ENCODE results near the gene HYDIN.

Gene HYDIN

GRCh38 chr16:71263582-71263981 lies 33.1 kb upstream of the HYDIN start:
- Histone ChIP-seq H3K27me3 (ENCODE audit: control insufficient read depth in 3 of 3, insufficient read depth in 3 of 3, low read depth in 1 of 3, low read length in 3 of 3) (no peaks in the 10 kb centered on the region), H2AFZ (ENCODE audit: low read length) (no peak overlapping the region), H4K8ac (ENCODE audit: low read depth, low read length) (no peak overlapping the region), H3K4ac (ENCODE audit: low read length) (no peak overlapping the region), H4K91ac (ENCODE audit: low read depth, low read length, poor library complexity) (no peak overlapping the region), H3K4me1 (ENCODE audit: control insufficient read depth in 2 of 2, insufficient read depth in 1 of 2, low read depth in 1 of 2, low read length in 2 of 2) (no peaks in the 10 kb centered on the region), H3K18ac (ENCODE audit: low read length) (no peak overlapping the region), H2BK12ac (ENCODE audit: low read length) (no peak overlapping the region), H3K36me3 (replicated peaks in 1 of 2; ENCODE audit: control insufficient read depth in 2 of 2, insufficient read depth in 2 of 2, low read length in 2 of 2) (no peaks in the 10 kb centered on the region), H2BK120ac (ENCODE audit: low read depth, low read length) (no peak overlapping the region), H3K9me3 (replicated peaks in 1 of 2; ENCODE audit: control insufficient read depth in 2 of 2, insufficient read depth in 1 of 2, low read depth in 1 of 2, low read length in 2 of 2) (no peaks in the 10 kb centered on the region), H3K4me3 (ENCODE audit: low read length in 2 of 2) (no peak overlapping the region), H3K14ac (ENCODE audit: low read length) (no peak overlapping the region), H2BK5ac (ENCODE audit: low read length) (no peak overlapping the region), H2AK5ac (ENCODE audit: low read depth, low read length) (no peak overlapping the region), H3K4me2 (ENCODE audit: insufficient read depth, low read length, poor library complexity, severe bottlenecking) (no peak overlapping the region), H3K79me1 (ENCODE audit: low read depth, low read length) (no peaks in the 10 kb centered on the region), H3K23ac (ENCODE audit: low read depth, low read length, poor library complexity) (no peak overlapping the region), H3K9ac (ENCODE audit: low read depth, low read length, poor library complexity) (no peak overlapping the region), H3K27ac (replicated peaks; ENCODE audit: low read length) (no peak overlapping the region), H2BK15ac (ENCODE audit: low read length) (no peak overlapping the region)
- no peak for DNase-seq (ENCODE audit: low spot score)
- WGBS, 2 donors (ENCODE audit: extremely low coverage in 2 of 2, insufficient read length in 2 of 2, insufficient replicate concordance in 1 of 2): no CpG with 5 or more reads among the region's 3 CpGs

GRCh38 chr16:71262391-71262790 lies 31.9 kb upstream of the HYDIN start:
- H3K9me3 ChIP-seq (replicated peaks in 1 of 2; ENCODE audit: control insufficient read depth in 2 of 2, insufficient read depth in 1 of 2, low read depth in 1 of 2, low read length in 2 of 2): no peaks in the 10 kb centered on the region
- H3K36me3 ChIP-seq (replicated peaks in 1 of 2; ENCODE audit: control insufficient read depth in 2 of 2, insufficient read depth in 2 of 2, low read length in 2 of 2): no peaks in the 10 kb centered on the region
- H3K23ac ChIP-seq (ENCODE audit: low read depth, low read length, poor library complexity): no peak overlapping the region
- H3K4ac ChIP-seq (ENCODE audit: low read length): no peak overlapping the region
- no peak overlapping the region for H3K4me2 ChIP-seq (ENCODE audit: insufficient read depth, low read length, poor library complexity, severe bottlenecking)
- no peak overlapping the region for H3K27ac ChIP-seq (replicated peaks; ENCODE audit: low read length)
- H2BK5ac ChIP-seq (ENCODE audit: low read length): no peak overlapping the region
- no peak overlapping the region for H3K14ac ChIP-seq (ENCODE audit: low read length)
- H2AFZ ChIP-seq (ENCODE audit: low read length): no peak overlapping the region
- H2BK15ac ChIP-seq (ENCODE audit: low read length): no peak overlapping the region
- peaks cover 0 to 3% (median 0%) of the 10 kb centered on the region in 3 experiments for H3K27me3 ChIP-seq (ENCODE audit: control insufficient read depth in 3 of 3, insufficient read depth in 3 of 3, low read depth in 1 of 3, low read length in 3 of 3)
- no peak overlapping the region for H3K18ac ChIP-seq (ENCODE audit: low read length)
- DNase-seq (ENCODE audit: low spot score): no peak
- no peak overlapping the region for H4K8ac ChIP-seq (ENCODE audit: low read depth, low read length)
- no peak overlapping the region for H2BK12ac ChIP-seq (ENCODE audit: low read length)
- no peak overlapping the region for H2AK5ac ChIP-seq (ENCODE audit: low read depth, low read length)
- H3K9ac ChIP-seq (ENCODE audit: low read depth, low read length, poor library complexity): no peak overlapping the region
- H3K4me3 ChIP-seq (ENCODE audit: low read length in 2 of 2): no peak overlapping the region
- no CpG with 5 or more reads among the region's 5 CpGs for WGBS, 2 donors (ENCODE audit: extremely low coverage in 2 of 2, insufficient read length in 2 of 2, insufficient replicate concordance in 1 of 2)
- H4K91ac ChIP-seq (ENCODE audit: low read depth, low read length, poor library complexity): no peak overlapping the region
- no peaks in the 10 kb centered on the region for H3K4me1 ChIP-seq (ENCODE audit: control insufficient read depth in 2 of 2, insufficient read depth in 1 of 2, low read depth in 1 of 2, low read length in 2 of 2)
- H2BK120ac ChIP-seq (ENCODE audit: low read depth, low read length): no peak overlapping the region
- no peaks in the 10 kb centered on the region for H3K79me1 ChIP-seq (ENCODE audit: low read depth, low read length)

GRCh38 chr16:71260995-71261394 lies 30.5 kb upstream of the HYDIN start:
- Histone ChIP-seq H3K4me3 (ENCODE audit: low read length in 2 of 2) (no peak overlapping the region), H3K27me3 (ENCODE audit: control insufficient read depth in 3 of 3, insufficient read depth in 3 of 3, low read depth in 1 of 3, low read length in 3 of 3) (peaks cover 0 to 8% (median 0%) of the 10 kb centered on the region in 3 experiments), H3K23ac (ENCODE audit: low read depth, low read length, poor library complexity) (no peak overlapping the region), H2BK5ac (ENCODE audit: low read length) (no peak overlapping the region), H3K9ac (ENCODE audit: low read depth, low read length, poor library complexity) (no peak overlapping the region), H3K4me1 (ENCODE audit: control insufficient read depth in 2 of 2, insufficient read depth in 1 of 2, low read depth in 1 of 2, low read length in 2 of 2) (peaks cover 0 to 3% of the 10 kb centered on the region in 2 donors), H3K18ac (ENCODE audit: low read length) (no peak overlapping the region), H3K4me2 (ENCODE audit: insufficient read depth, low read length, poor library complexity, severe bottlenecking) (no peak overlapping the region), H2BK12ac (ENCODE audit: low read length) (no peak overlapping the region), H2BK15ac (ENCODE audit: low read length) (no peak overlapping the region), H2BK120ac (ENCODE audit: low read depth, low read length) (no peak overlapping the region), H3K14ac (ENCODE audit: low read length) (no peak overlapping the region), H4K8ac (ENCODE audit: low read depth, low read length) (no peak overlapping the region), H4K91ac (ENCODE audit: low read depth, low read length, poor library complexity) (no peak overlapping the region), H3K9me3 (replicated peaks in 1 of 2; ENCODE audit: control insufficient read depth in 2 of 2, insufficient read depth in 1 of 2, low read depth in 1 of 2, low read length in 2 of 2) (no peaks in the 10 kb centered on the region), H2AK5ac (ENCODE audit: low read depth, low read length) (no peak overlapping the region), H3K36me3 (replicated peaks in 1 of 2; ENCODE audit: control insufficient read depth in 2 of 2, insufficient read depth in 2 of 2, low read length in 2 of 2) (no peaks in the 10 kb centered on the region), H3K4ac (ENCODE audit: low read length) (no peak overlapping the region), H2AFZ (ENCODE audit: low read length) (no peak overlapping the region), H3K79me1 (ENCODE audit: low read depth, low read length) (no peaks in the 10 kb centered on the region), H3K27ac (replicated peaks; ENCODE audit: low read length) (no peak overlapping the region)
- DNase-seq (ENCODE audit: low spot score): no peak

- Histone ChIP-seq H3K9me3 (replicated peaks in 1 of 2; ENCODE audit: control insufficient read depth in 2 of 2, insufficient read depth in 1 of 2, low read depth in 1 of 2, low read length in 2 of 2) (no peaks in the 10 kb centered on the region), H3K9ac (ENCODE audit: low read depth, low read length, poor library complexity) (no peak overlapping the region), H3K4me3 (ENCODE audit: low read length in 2 of 2) (no peak overlapping the region), H3K14ac (ENCODE audit: low read length) (no peak overlapping the region), H2AK5ac (ENCODE audit: low read depth, low read length) (no peak overlapping the region), H3K23ac (ENCODE audit: low read depth, low read length, poor library complexity) (no peak overlapping the region), H3K27me3 (ENCODE audit: control insufficient read depth in 3 of 3, insufficient read depth in 3 of 3, low read depth in 1 of 3, low read length in 3 of 3) (peaks cover 0 to 8% (median 0%) of the 10 kb centered on the region in 3 experiments), H2BK120ac (ENCODE audit: low read depth, low read length) (no peak overlapping the region), H2AFZ (ENCODE audit: low read length) (no peak overlapping the region), H3K27ac (replicated peaks; ENCODE audit: low read length) (no peak overlapping the region), H4K91ac (ENCODE audit: low read depth, low read length, poor library complexity) (no peak overlapping the region), H3K18ac (ENCODE audit: low read length) (no peak overlapping the region), H3K79me1 (ENCODE audit: low read depth, low read length) (no peaks in the 10 kb centered on the region), H3K4me1 (ENCODE audit: control insufficient read depth in 2 of 2, insufficient read depth in 1 of 2, low read depth in 1 of 2, low read length in 2 of 2) (peaks cover 6 to 14% of the 10 kb centered on the region in 2 donors), H4K8ac (ENCODE audit: low read depth, low read length) (no peak overlapping the region), H3K4me2 (ENCODE audit: insufficient read depth, low read length, poor library complexity, severe bottlenecking) (no peak overlapping the region), H3K4ac (ENCODE audit: low read length) (no peak overlapping the region), H2BK12ac (ENCODE audit: low read length) (no peak overlapping the region), H2BK5ac (ENCODE audit: low read length) (no peak overlapping the region), H3K36me3 (replicated peaks in 1 of 2; ENCODE audit: control insufficient read depth in 2 of 2, insufficient read depth in 2 of 2, low read length in 2 of 2) (no peaks in the 10 kb centered on the region), H2BK15ac (ENCODE audit: low read length) (no peak overlapping the region)
- no CpG with 5 or more reads among the region's 5 CpGs for WGBS, 2 donors (ENCODE audit: extremely low coverage in 2 of 2, insufficient read length in 2 of 2, insufficient replicate concordance in 1 of 2)
- DNase-seq (ENCODE audit: low spot score): no peak
These were observed 28.6 kb upstream of the HYDIN start for GRCh38 chr16:71259086-71259485.
